Measurements from ENCODE around the gene SRRD. TPM values are rescaled to one million over a fixed set of nuclear protein-coding genes. Genes with fewer than 3 reads are reported as not detected.

Gene SRRD
- total RNA-seq, 1 donor from 2014 or later, result 23.2 TPM

GRCh38 chr22:26464312-26464711 is 19.4 kb upstream of the SRRD start:
- H3K4me1 Mint-ChIP-seq (ENCODE audit: low read depth), result peaks cover 21% of the 10 kb centered on the region
- H3K4me3 Mint-ChIP-seq (ENCODE audit: unreplicated experiment), result no peak overlapping the region
- H3K9me3 Mint-ChIP-seq (ENCODE audit: low read depth), result no peaks in the 10 kb centered on the region
- peaks cover 39% of the 10 kb centered on the region for H3K36me3 Mint-ChIP-seq (ENCODE audit: low read depth)
- TF ChIP-seq CTCF (IDR thresholded peaks at IDR 0.05), result no peak
- H3K27ac Mint-ChIP-seq (ENCODE audit: unreplicated experiment), result no peak overlapping the region
- H3K27me3 Mint-ChIP-seq (ENCODE audit: low read depth), result no peaks in the 10 kb centered on the region
- DNase-seq (ENCODE audit: low spot score), result no peak

GRCh38 chr22:26466196-26466595 is 17.5 kb upstream of the SRRD start:
- TF ChIP-seq CTCF (IDR thresholded peaks at IDR 0.05), result no peak
- H3K9me3 Mint-ChIP-seq (ENCODE audit: low read depth), result no peaks in the 10 kb centered on the region

GRCh38 chr22:26470807-26471206 is 12.9 kb upstream of the SRRD start:
- peak overlapping the region; percentile 95 for H3K27ac Mint-ChIP-seq (ENCODE audit: unreplicated experiment)

More at GRCh38 chr22:26466196-26466595, 17.5 kb upstream of the SRRD start:
- H3K4me3 Mint-ChIP-seq (ENCODE audit: unreplicated experiment), result no peak overlapping the region
- peaks cover 46% of the 10 kb centered on the region for H3K36me3 Mint-ChIP-seq (ENCODE audit: low read depth)
- H3K27ac Mint-ChIP-seq (ENCODE audit: unreplicated experiment), result no peak overlapping the region
- H3K4me1 Mint-ChIP-seq (ENCODE audit: low read depth), result peaks cover 29% of the 10 kb centered on the region
- H3K27me3 Mint-ChIP-seq (ENCODE audit: low read depth), result no peaks in the 10 kb centered on the region
- DNase-seq (ENCODE audit: low spot score), result no peak

GRCh38 chr22:26471522-26471921 is 12.2 kb upstream of the SRRD start:
- Mint-ChIP-seq H3K27me3 (ENCODE audit: low read depth) (no peaks in the 10 kb centered on the region), H3K36me3 (ENCODE audit: low read depth) (peaks cover 30% of the 10 kb centered on the region), H3K4me1 (ENCODE audit: low read depth) (peaks cover 43% of the 10 kb centered on the region), H3K9me3 (ENCODE audit: low read depth) (no peaks in the 10 kb centered on the region), H3K27ac (ENCODE audit: unreplicated experiment) (peak overlapping the region; percentile 95), H3K4me3 (ENCODE audit: unreplicated experiment) (peak overlapping the region; percentile 22)
- no peak for DNase-seq (ENCODE audit: low spot score)
- no peak for TF ChIP-seq CTCF (IDR thresholded peaks at IDR 0.05)

More at GRCh38 chr22:26470807-26471206, 12.9 kb upstream of the SRRD start:
- no peak for DNase-seq (ENCODE audit: low spot score)
- Mint-ChIP-seq H3K27me3 (ENCODE audit: low read depth) (no peaks in the 10 kb centered on the region), H3K9me3 (ENCODE audit: low read depth) (no peaks in the 10 kb centered on the region), H3K4me3 (ENCODE audit: unreplicated experiment) (no peak overlapping the region), H3K36me3 (ENCODE audit: low read depth) (peaks cover 33% of the 10 kb centered on the region), H3K4me1 (ENCODE audit: low read depth) (peaks cover 40% of the 10 kb centered on the region)
- TF ChIP-seq CTCF (IDR thresholded peaks at IDR 0.05), result no peak

DNA sequence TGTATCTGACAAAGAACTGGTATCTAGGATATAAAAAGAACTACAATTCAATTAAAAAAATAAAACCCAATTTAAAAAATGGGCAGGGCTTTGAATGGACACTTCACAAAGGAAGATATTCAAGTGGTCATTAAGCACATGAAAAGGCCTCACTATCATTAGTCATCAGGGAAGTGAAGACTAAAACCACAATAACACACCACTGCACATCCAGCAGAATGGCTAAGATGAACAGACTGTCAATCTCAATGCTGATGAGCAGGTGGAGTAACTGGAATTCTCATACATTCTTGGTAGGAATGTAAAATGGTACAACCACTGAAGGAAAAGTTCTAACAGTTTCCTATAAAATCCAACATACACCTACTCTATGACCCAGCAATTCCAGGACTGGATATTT is 9.0 kb upstream of the SRRD start:
- Mint-ChIP-seq H3K4me3 (ENCODE audit: unreplicated experiment) (no peak overlapping the region), H3K9me3 (ENCODE audit: low read depth) (no peaks in the 10 kb centered on the region), H3K4me1 (ENCODE audit: low read depth) (peaks cover 68% of the 10 kb centered on the region), H3K27me3 (ENCODE audit: low read depth) (no peaks in the 10 kb centered on the region), H3K36me3 (ENCODE audit: low read depth) (peaks cover 19% of the 10 kb centered on the region), H3K27ac (ENCODE audit: unreplicated experiment) (peak overlapping the region; percentile 45)
- no peak for DNase-seq (ENCODE audit: low spot score)
- no peak for TF ChIP-seq CTCF (IDR thresholded peaks at IDR 0.05)

Measured in chondrocyte (in vitro differentiated cells).